HEK293 (cell line): Measurements from ENCODE around the gene INPP4B.

ENCODE experiments used
- CTCF ChIA-PET: fragments of 350-600 bp; formaldehyde crosslinking; extraction: SDS; loops from one replicate; lab custom pipeline; 2021; ENCODE audit warnings: antibody characterized with exemption; lab: Yijun Ruan, JAX
- POLR2A ChIA-PET: fragments of 300-600 bp; formaldehyde crosslinking; extraction: SDS; loops from one replicate; lab custom pipeline; 2020; ENCODE audit warnings: antibody characterized with exemption, inconsistent platforms; lab: Yijun Ruan, JAX
- H3K27ac ChIP-seq: fragments of 200-500 bp; sonication (Bioruptor generic); 2 replicates; pipeline ENCODE4 v1.5.1; 2014; ENCODE audit warnings: low read depth, low read length, control low read depth, inconsistent platforms; ENCODE audit errors: extremely low read depth
- H3K36me3 ChIP-seq, 2 experiments: fragments of 200-500 bp in 1 of 2; sonication (Bioruptor generic) in 1 of 2; 1 replicate in 1 of 2; 2 replicates in 1 of 2; pipeline ENCODE4 v1.5.1; 2014 to 2017; ENCODE audit warnings: inconsistent platforms in 2 of 2, low read length in 2 of 2; ENCODE audit not compliant: control insufficient read depth in 2 of 2, insufficient read depth in 1 of 2
- H3K4me1 ChIP-seq: fragments of 200-500 bp; sonication (Bioruptor generic); 2 replicates; pipeline ENCODE4 v1.5.1; 2014; ENCODE audit warnings: mild to moderate bottlenecking, low read length, inconsistent platforms; ENCODE audit not compliant: control insufficient read depth, insufficient read depth
- H3K4me3 ChIP-seq: 2 replicates; pipeline ENCODE4 v1.5.1; 2011; ENCODE audit warnings: low read depth, mild to moderate bottlenecking, control low read depth, low read length, moderate library complexity
- H3K9me3 ChIP-seq: fragments of 200-500 bp; sonication (Bioruptor generic); 2 replicates; pipeline ENCODE4 v1.5.1; 2014; ENCODE audit warnings: low read depth, low read length, inconsistent platforms; ENCODE audit not compliant: control insufficient read depth, insufficient read depth
- GLIS1 ChIP-seq: fragments of 450-650 bp; formaldehyde crosslinking; IDR thresholded peaks from 2 replicates; pipeline ENCODE4 v1.5.1; 2016; ENCODE audit warnings: missing biosample characterization, missing genetic modification characterization
- OSR2 ChIP-seq: fragments of 450-650 bp; formaldehyde crosslinking; IDR thresholded peaks from 2 replicates; pipeline ENCODE4 v1.5.1; 2016; ENCODE audit warnings: missing biosample characterization, missing genetic modification characterization
- ZBTB7A ChIP-seq: fragments of 450-650 bp; formaldehyde crosslinking; IDR thresholded peaks from 2 replicates; pipeline ENCODE4 v1.5.1; 2016; ENCODE audit warnings: low read depth, missing biosample characterization, missing genetic modification characterization
- ZNF10 ChIP-seq: fragments of 450-650 bp; formaldehyde crosslinking; IDR thresholded peaks from 2 replicates; pipeline ENCODE4 v1.5.1; 2017; ENCODE audit warnings: missing biosample characterization, missing genetic modification characterization
- ZNF169 ChIP-seq: fragments of 450-650 bp; formaldehyde crosslinking; IDR thresholded peaks from 2 replicates; pipeline ENCODE4 v1.5.1; 2016; ENCODE audit warnings: missing biosample characterization, missing genetic modification characterization
- ZNF24 ChIP-seq: fragments of 450-650 bp; formaldehyde crosslinking; IDR thresholded peaks from 2 replicates; pipeline ENCODE4 v1.5.1; 2016; ENCODE audit warnings: missing biosample characterization, missing genetic modification characterization
- ZNF311 ChIP-seq: fragments of 450-650 bp; formaldehyde crosslinking; IDR thresholded peaks from 2 replicates; pipeline ENCODE4 v1.5.1; 2017; ENCODE audit warnings: missing biosample characterization, missing genetic modification characterization, borderline replicate concordance
- ZNF324 ChIP-seq: fragments of 450-650 bp; formaldehyde crosslinking; IDR thresholded peaks from 2 replicates; pipeline ENCODE4 v1.5.1; 2016; ENCODE audit warnings: missing biosample characterization, missing genetic modification characterization
- ZNF350 ChIP-seq: fragments of 450-650 bp; formaldehyde crosslinking; IDR thresholded peaks from 2 replicates; pipeline ENCODE4 v1.5.0; 2017; ENCODE audit warnings: missing biosample characterization, mild to moderate bottlenecking, missing genetic modification characterization
- ZNF555 ChIP-seq: fragments of 450-650 bp; formaldehyde crosslinking; conservative IDR thresholded peaks from 2 replicates; pipeline ENCODE4 v1.5.1; 2017; ENCODE audit warnings: missing biosample characterization, mild to moderate bottlenecking, missing genetic modification characterization, inconsistent platforms
- ZNF596 ChIP-seq: fragments of 450-650 bp; IDR thresholded peaks from 2 replicates; pipeline ENCODE4 v1.5.0; 2018; ENCODE audit warnings: missing biosample characterization, mild to moderate bottlenecking, missing genetic modification characterization, moderate library complexity
- ZNF600 ChIP-seq: fragments of 450-650 bp; formaldehyde crosslinking; IDR thresholded peaks from 2 replicates; pipeline ENCODE4 v1.5.1; 2016; ENCODE audit warnings: missing biosample characterization, missing genetic modification characterization
- ZNF639 ChIP-seq: fragments of 450-650 bp; formaldehyde crosslinking; IDR thresholded peaks from 2 replicates; pipeline ENCODE4 v1.5.1; 2016; ENCODE audit warnings: missing biosample characterization, missing genetic modification characterization
- ZSCAN23 ChIP-seq: fragments of 450-650 bp; formaldehyde crosslinking; IDR thresholded peaks from 2 replicates; pipeline ENCODE4 v1.5.1; 2016; ENCODE audit warnings: missing biosample characterization, missing genetic modification characterization
- TF ChIP-seq, protein P1 (sequence below): fragments of 450-650 bp; formaldehyde crosslinking; IDR thresholded peaks from 2 replicates; pipeline ENCODE4 v1.5.1; 2017; ENCODE audit warnings: missing biosample characterization, missing genetic modification characterization
- TF ChIP-seq, protein P2 (sequence below): fragments of 450-650 bp; formaldehyde crosslinking; IDR thresholded peaks from 2 replicates; pipeline ENCODE4 v1.5.1; 2016; ENCODE audit warnings: missing biosample characterization, missing genetic modification characterization
- TF ChIP-seq, protein P3 (sequence below): fragments of 450-650 bp; formaldehyde crosslinking; IDR thresholded peaks from 2 replicates; pipeline ENCODE4 v1.5.1; 2016; ENCODE audit warnings: missing biosample characterization, missing genetic modification characterization

The INPP4B gene

DNA sequence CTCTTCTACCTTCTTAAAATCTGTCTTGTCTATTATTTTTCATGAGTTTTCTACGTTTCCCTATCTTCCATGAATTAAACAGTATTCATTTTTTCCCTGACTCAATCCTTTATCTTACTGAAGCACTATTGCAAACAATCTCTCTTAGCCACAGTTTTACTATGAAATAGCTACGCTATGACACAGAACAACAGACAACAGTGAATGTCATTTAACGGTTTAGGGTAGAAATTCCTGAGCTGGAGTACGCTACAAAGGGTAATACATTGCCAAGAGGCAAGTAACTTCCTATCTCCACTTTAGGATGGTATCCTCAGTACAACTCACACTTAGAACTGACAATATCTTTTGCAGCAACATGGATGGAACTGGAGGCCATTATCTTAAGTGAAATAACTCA, 552.6 kb downstream of the INPP4B start (continued):
- TF ChIP-seq ZNF555 (tag by site-specific recombination): no peak
- no peak for TF ChIP-seq ZNF600

DNA sequence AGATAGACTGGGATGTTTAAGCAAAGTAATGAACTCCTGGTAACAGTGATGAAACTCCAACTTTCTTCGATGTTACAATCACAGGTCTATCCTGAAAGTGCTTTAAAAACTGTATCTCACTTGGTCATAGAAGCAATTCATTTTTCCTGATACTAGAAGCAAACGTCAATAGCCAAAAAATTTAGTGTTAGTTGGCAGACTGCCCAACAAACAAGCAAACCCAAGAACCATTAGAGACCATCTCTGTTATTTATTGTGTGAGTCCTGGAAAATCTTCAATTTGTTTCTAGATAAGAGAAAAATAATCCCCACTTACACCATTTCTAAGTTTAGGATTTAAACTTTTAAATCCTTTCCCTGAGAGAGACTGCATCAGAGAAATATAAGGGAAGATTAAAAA, 553.9 kb downstream of the INPP4B start:
- no peaks in the 10 kb centered on the region for H3K9me3 ChIP-seq
- no peak overlapping the region for H3K27ac ChIP-seq
- H3K4me1 ChIP-seq: no peaks in the 10 kb centered on the region
- TF ChIP-seq ZNF10 (no peak), ZNF350 (tag by site-specific recombination) (no peak), ZNF169 (tag by site-specific recombination) (no peak), ZNF24 (tag by site-specific recombination) (no peak), GLIS1 (tag by site-specific recombination) (no peak), ZNF311 (tag by site-specific recombination) (no peak), OSR2 (tag by site-specific recombination) (no peak), ZNF596 (tag by site-specific recombination) (no peak), ZNF324 (no peak), ZBTB7A (tag by site-specific recombination) (no peak)
- TF ChIP-seq, protein P1, sequence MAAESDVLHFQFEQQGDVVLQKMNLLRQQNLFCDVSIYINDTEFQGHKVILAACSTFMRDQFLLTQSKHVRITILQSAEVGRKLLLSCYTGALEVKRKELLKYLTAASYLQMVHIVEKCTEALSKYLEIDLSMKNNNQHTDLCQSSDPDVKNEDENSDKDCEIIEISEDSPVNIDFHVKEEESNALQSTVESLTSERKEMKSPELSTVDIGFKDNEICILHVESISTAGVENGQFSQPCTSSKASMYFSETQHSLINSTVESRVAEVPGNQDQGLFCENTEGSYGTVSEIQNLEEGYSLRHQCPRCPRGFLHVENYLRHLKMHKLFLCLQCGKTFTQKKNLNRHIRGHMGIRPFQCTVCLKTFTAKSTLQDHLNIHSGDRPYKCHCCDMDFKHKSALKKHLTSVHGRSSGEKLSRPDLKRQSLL (tag by site-specific recombination): no peak
- TF ChIP-seq, protein P2, sequence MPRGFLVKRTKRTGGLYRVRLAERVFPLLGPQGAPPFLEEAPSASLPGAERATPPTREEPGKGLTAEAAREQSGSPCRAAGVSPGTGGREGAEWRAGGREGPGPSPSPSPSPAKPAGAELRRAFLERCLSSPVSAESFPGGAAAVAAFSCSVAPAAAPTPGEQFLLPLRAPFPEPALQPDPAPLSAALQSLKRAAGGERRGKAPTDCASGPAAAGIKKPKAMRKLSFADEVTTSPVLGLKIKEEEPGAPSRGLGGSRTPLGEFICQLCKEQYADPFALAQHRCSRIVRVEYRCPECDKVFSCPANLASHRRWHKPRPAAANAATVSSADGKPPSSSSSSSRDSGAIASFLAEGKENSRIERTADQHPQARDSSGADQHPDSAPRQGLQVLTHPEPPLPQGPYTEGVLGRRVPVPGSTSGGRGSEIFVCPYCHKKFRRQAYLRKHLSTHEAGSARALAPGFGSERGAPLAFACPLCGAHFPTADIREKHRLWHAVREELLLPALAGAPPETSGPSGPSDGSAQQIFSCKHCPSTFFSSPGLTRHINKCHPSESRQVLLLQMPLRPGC (tag by site-specific recombination): no peak
- POLR2A ChIA-PET: no interaction called here
- CTCF ChIA-PET: no interaction called here
- H3K4me3 ChIP-seq: no peak overlapping the region
- H3K36me3 ChIP-seq: no peaks in the 10 kb centered on the region

- Histone ChIP-seq H3K4me3 (no peak overlapping the region), H3K9me3 (no peaks in the 10 kb centered on the region), H3K27ac (no peak overlapping the region), H3K36me3 (no peaks in the 10 kb centered on the region), H3K4me1 (no peaks in the 10 kb centered on the region)
- ChIA-PET POLR2A (no interaction called here), CTCF (interaction anchor here (0.6 kb wide), 1 partner anchor 10 kb away, joined by 3 read pairs; no protein-coding TSS in a partner anchor)
- TF ChIP-seq, protein P3, sequence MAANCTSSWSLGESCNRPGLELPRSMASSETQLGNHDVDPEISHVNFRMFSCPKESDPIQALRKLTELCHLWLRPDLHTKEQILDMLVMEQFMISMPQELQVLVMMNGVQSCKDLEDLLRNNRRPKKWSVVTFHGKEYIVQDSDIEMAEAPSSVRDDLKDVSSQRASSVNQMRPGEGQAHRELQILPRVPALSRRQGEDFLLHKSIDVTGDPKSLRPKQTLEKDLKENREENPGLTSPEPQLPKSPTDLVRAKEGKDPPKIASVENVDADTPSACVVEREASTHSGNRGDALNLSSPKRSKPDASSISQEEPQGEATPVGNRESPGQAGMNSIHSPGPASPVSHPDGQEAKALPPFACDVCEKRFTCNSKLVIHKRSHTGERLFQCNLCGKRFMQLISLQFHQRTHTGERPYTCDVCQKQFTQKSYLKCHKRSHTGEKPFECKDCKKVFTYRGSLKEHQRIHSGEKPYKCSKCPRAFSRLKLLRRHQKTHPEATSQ: no peak
Observed at GRCh38 chr4:142291299-142292050, 554.6 kb downstream of the INPP4B start.

- ChIA-PET CTCF (interaction anchor here (0.7 kb wide), 1 partner anchor 194 kb away, joined by 3 read pairs; no protein-coding TSS in a partner anchor), POLR2A (no interaction called here)
- H3K27ac ChIP-seq: no peak overlapping the region
- H3K4me1 ChIP-seq: no peaks in the 10 kb centered on the region
- H3K4me3 ChIP-seq: no peak overlapping the region
- TF ChIP-seq ZSCAN23 (tag by site-specific recombination): no peak
- no peak for TF ChIP-seq ZNF639 (tag by site-specific recombination)
- no peak for TF ChIP-seq ZNF24 (tag by site-specific recombination)
- no peaks in the 10 kb centered on the region for H3K36me3 ChIP-seq
- no peaks in the 10 kb centered on the region for H3K9me3 ChIP-seq
Observed at GRCh38 chr4:142287371-142287770, 558.7 kb downstream of the INPP4B start.
